T-cell (primary cell): ENCODE measurements around the gene SUPT3H. TPM values are rescaled to one million over a fixed set of nuclear protein-coding genes. Genes with fewer than 3 reads are reported as not detected.

Source experiments
- ATAC-seq, 4 experiments: fragments of 200-7000 bp in 3 of 4; fragments of 150-1000 bp in 1 of 4; cut with Tn5 transposase; replicated peaks in 1 of 4; 1 replicate in 3 of 4; 2 replicates in 1 of 4; pipeline ENCODE4 v1.10.0; 2021; ENCODE audit warnings: moderate library complexity in 3 of 4, mild to moderate bottlenecking in 2 of 4, moderate number of reproducible peaks in 1 of 4
- CTCF ChIA-PET, 2 donors: fragments of 300-600 bp; sonication (Branson Sonifier 250); formaldehyde crosslinking; loops; one replicate each; lab custom pipeline; 2022; ENCODE audit warnings: antibody characterized with exemption in 2 of 2; lab: Charles Lee
- POLR2A ChIA-PET, 2 donors: fragments of 300-600 bp; sonication (Branson Sonifier 250); formaldehyde crosslinking; loops; one replicate each; lab custom pipeline; 2022; ENCODE audit warnings: antibody characterized with exemption in 2 of 2; lab: Charles Lee
- DNase-seq, 35 experiments: peaks; one replicate each; pipeline versions ENCODE4 v3.0.0 to v3.0.0-alpha.2; 2013 to 2023
- H3K27ac ChIP-seq: one replicate; pipeline ENCODE4 v1.5.1; 2013; ENCODE audit warnings: low read length
- H3K27me3 ChIP-seq, 2 experiments: replicated peaks in 1 of 2; 1 replicate in 1 of 2; 2 replicates in 1 of 2; pipeline versions ENCODE4 v1.6.1 to v1.7.0; 2013; ENCODE audit warnings: low read length in 1 of 2, mixed read lengths in 1 of 2; ENCODE audit not compliant: control insufficient read depth in 2 of 2, insufficient read depth in 2 of 2; ENCODE audit errors: extremely low read depth in 1 of 2
- H3K36me3 ChIP-seq, 2 donors: 1 replicate in 1 of 2; 2 replicates in 1 of 2; pipeline versions ENCODE4 v1.6.1 to v1.7.0; 2013; ENCODE audit warnings: low read length in 1 of 2; ENCODE audit not compliant: control insufficient read depth in 2 of 2, insufficient read depth in 1 of 2; ENCODE audit errors: extremely low read depth in 1 of 2
- H3K4me1 ChIP-seq, 2 experiments: 1 replicate in 1 of 2; 2 replicates in 1 of 2; pipeline versions ENCODE4 v1.6.1 to v1.7.0; 2013; ENCODE audit warnings: low read length in 2 of 2, mixed read lengths in 1 of 2; ENCODE audit not compliant: insufficient read depth in 2 of 2, control insufficient read depth in 1 of 2; ENCODE audit errors: extremely low read depth in 1 of 2
- H3K4me3 ChIP-seq, 2 donors: 1 replicate in 1 of 2; 2 replicates in 1 of 2; pipeline versions ENCODE4 v1.5.1 to v1.7.0; 2013; ENCODE audit warnings: mild to moderate bottlenecking in 2 of 2, low read length in 1 of 2, moderate library complexity in 1 of 2; ENCODE audit not compliant: control insufficient read depth in 1 of 2; ENCODE audit errors: extremely low read depth in 1 of 2
- H3K9me3 ChIP-seq: 2 replicates; pipeline ENCODE4 v1.7.0; 2013
- H3K27ac Mint-ChIP-seq, 2 donors: one replicate each; pipeline ENCODE4 v1.8.0; 2020 to 2021; ENCODE audit warnings: mild to moderate bottlenecking in 2 of 2, mixed read lengths in 2 of 2
- H3K27me3 Mint-ChIP-seq, 2 donors: one replicate each; pipeline ENCODE4 v1.8.0; 2021 to 2022; ENCODE audit warnings: mixed read lengths in 2 of 2
- H3K36me3 Mint-ChIP-seq: one replicate; pipeline ENCODE4 v1.8.0; 2021; ENCODE audit warnings: mixed read lengths
- H3K4me1 Mint-ChIP-seq, 3 donors: one replicate each; pipeline ENCODE4 v1.8.0; 2020 to 2022; ENCODE audit warnings: mixed read lengths in 3 of 3, mild to moderate bottlenecking in 1 of 3
- H3K4me3 Mint-ChIP-seq, 3 donors: one replicate each; pipeline ENCODE4 v1.8.0; 2020 to 2022; ENCODE audit warnings: mild to moderate bottlenecking in 3 of 3, mixed read lengths in 3 of 3, moderate library complexity in 3 of 3
- H3K9me3 Mint-ChIP-seq, 3 donors: one replicate each; pipeline ENCODE4 v1.8.0; 2020 to 2022; ENCODE audit warnings: mixed read lengths in 3 of 3
- WGBS: methylation state at CpG from one replicate; pipeline ENCODE4 v1.1.5; 2013; ENCODE audit warnings: missing lambda C conversion rate; ENCODE audit not compliant: insufficient coverage; 5-methylcytosine and 5-hydroxymethylcytosine counted together
- total RNA-seq, 35 experiments: library from RNA in 6 of 35; stranded (reverse) in 6 of 35; fragments of 120-200 nt in 1 of 35; gene quantifications; one replicate each; pipeline versions ENCODE4 v1.2.1 to v1.2.4 and lab custom pipeline; 2013 to 2026

Gene SUPT3H
- total RNA-seq, 5 donors from 2014 or later (not counting 1 experiment from before 2014, with no cell fraction given), result 9.3 to 12.9 (median 10.7) TPM

DNA sequence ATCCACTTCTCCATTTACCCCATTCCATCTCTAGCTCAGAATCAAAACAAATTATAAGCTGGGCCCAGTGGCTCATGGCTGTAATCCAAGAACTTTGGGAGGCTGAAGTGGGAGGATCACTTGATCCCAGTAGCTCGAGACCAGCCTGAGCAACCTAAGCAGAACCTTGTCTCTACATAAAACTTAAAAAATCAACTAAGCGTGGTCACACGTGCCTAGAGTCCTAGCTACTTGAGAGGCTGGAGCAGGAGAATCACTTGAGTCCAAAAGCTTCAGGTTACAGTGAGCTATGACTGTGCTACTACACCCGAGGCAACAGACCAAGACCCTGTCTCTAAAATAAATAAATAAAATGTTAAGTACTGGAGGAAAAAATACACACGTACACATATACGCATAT lies 124.3 kb downstream of the SUPT3H start:
- no peak overlapping the region for H3K27ac Mint-ChIP-seq
- POLR2A ChIA-PET, result no interaction called here
- CTCF ChIA-PET, result no interaction called here

DNA sequence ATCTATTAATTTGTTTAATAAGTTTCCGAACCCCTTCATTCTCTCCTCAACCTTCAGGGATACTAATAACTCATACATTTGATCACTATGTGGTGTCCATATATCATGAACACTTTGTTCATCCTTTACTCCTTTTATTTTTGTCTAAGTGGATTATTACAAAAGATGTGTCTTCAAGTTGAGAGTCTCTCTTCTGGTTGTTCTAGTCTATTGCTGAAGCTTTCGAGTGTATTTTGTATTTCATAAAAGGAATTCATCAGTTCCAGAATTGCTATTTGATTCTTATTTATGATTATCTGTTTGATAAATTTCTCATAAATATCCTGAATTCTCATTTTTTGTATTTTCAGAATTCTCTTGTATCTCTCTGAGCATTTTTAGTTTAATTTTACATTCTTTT lies 146.1 kb downstream of the SUPT3H start:
- H3K27me3 ChIP-seq, result no peaks in the 10 kb centered on the region
- Mint-ChIP-seq H3K9me3 (peaks cover 3 to 22% (median 21%) of the 10 kb centered on the region in 3 donors), H3K27me3 (no peaks in the 10 kb centered on the region), H3K4me1 (peaks cover 0 to 1% (median 0%) of the 10 kb centered on the region in 3 donors), H3K4me3 (no peak overlapping the region), H3K36me3 (peaks cover 26% of the 10 kb centered on the region), H3K27ac (no peak overlapping the region)
- ChIA-PET CTCF (no interaction called here), POLR2A (no interaction called here)
- ATAC-seq (no peak), DNase-seq (no peak)
- peaks cover 5% of the 10 kb centered on the region for H3K9me3 ChIP-seq
- no CpG with 5 or more reads among the region's 2 CpGs for WGBS
- H3K4me1 ChIP-seq, result no peaks in the 10 kb centered on the region
- H3K27ac ChIP-seq, result no peak overlapping the region
- H3K36me3 ChIP-seq, result no peaks in the 10 kb centered on the region
- H3K4me3 ChIP-seq, result no peak overlapping the region

More for the DNA sequence above, 124.3 kb downstream of the SUPT3H start:
- Histone ChIP-seq H3K27me3 (no peaks in the 10 kb centered on the region), H3K36me3 (no peaks in the 10 kb centered on the region), H3K4me1 (no peaks in the 10 kb centered on the region), H3K27ac (no peak overlapping the region), H3K4me3 (no peak overlapping the region), H3K9me3 (no peaks in the 10 kb centered on the region)
- no CpG with 5 or more reads among the region's 6 CpGs for WGBS
- no peak overlapping the region for H3K4me3 Mint-ChIP-seq
- H3K27me3 Mint-ChIP-seq, result no peaks in the 10 kb centered on the region
- DNase-seq (no peak), ATAC-seq (no peak)
- H3K9me3 Mint-ChIP-seq, result no peaks in the 10 kb centered on the region
- no peaks in the 10 kb centered on the region for H3K36me3 Mint-ChIP-seq
- H3K4me1 Mint-ChIP-seq, result no peaks in the 10 kb centered on the region

DNA sequence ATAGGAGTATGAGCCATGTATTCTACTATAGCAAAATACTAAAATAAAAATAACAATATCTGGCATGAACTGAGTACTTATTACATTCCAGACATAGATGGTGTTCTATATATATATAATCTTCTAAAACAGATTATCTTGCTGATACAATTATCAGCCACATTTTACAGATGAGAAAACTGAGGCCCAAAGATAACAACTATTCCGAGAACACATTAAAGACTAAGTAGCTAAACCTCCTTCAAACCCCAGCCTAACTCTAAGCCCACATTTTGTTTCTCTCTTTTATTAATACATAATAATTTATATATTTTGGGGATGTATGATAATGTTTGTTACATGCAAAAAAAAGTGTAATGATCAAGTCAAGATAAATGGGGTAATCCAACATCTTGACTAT lies 148.3 kb downstream of the SUPT3H start:
- H3K36me3 Mint-ChIP-seq, result peaks cover 25% of the 10 kb centered on the region
- Histone ChIP-seq H3K4me3 (no peak overlapping the region), H3K9me3 (peaks cover 5% of the 10 kb centered on the region), H3K27me3 (no peaks in the 10 kb centered on the region), H3K27ac (no peak overlapping the region), H3K4me1 (no peaks in the 10 kb centered on the region), H3K36me3 (no peaks in the 10 kb centered on the region)
- ChIA-PET CTCF (no interaction called here), POLR2A (no interaction called here)
- H3K9me3 Mint-ChIP-seq, result peaks cover 3 to 22% (median 21%) of the 10 kb centered on the region in 3 donors
- no peak overlapping the region for H3K4me3 Mint-ChIP-seq
- DNase-seq, result no peak
- H3K4me1 Mint-ChIP-seq, result peaks cover 0 to 1% (median 0%) of the 10 kb centered on the region in 3 donors
- no peak overlapping the region for H3K27ac Mint-ChIP-seq
- H3K27me3 Mint-ChIP-seq, result no peaks in the 10 kb centered on the region
- no peak for ATAC-seq
- no CpG with 5 or more reads among the region's 1 CpG for WGBS

DNA sequence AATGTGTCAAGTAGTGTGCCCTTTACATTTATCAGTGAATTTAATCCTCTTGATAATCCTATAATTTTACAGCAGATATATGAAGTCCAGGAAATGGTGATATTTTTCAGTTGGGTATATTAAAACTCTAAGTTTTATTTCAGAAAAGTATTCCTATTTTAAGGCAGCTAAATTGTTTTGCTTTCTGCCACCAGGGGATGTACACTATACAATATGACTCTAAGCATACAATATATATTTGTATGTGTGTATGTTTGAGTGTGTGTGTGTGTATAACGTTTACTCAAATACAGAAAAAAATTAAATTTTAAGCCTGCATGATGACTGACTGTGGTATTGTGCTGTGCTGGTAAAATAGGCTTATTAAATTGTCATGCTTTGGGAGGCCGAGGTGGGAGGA lies 151.7 kb downstream of the SUPT3H start:
- DNase-seq, result no peak
- Mint-ChIP-seq H3K27me3 (no peaks in the 10 kb centered on the region), H3K27ac (no peak overlapping the region), H3K9me3 (peaks cover 0 to 6% (median 3%) of the 10 kb centered on the region in 3 donors), H3K4me1 (peaks cover 0 to 1% (median 0%) of the 10 kb centered on the region in 3 donors), H3K4me3 (no peak overlapping the region), H3K36me3 (peaks cover 2% of the 10 kb centered on the region)
- H3K4me3 ChIP-seq, result no peak overlapping the region
- no peaks in the 10 kb centered on the region for H3K36me3 ChIP-seq
- no peak overlapping the region for H3K27ac ChIP-seq
- CTCF ChIA-PET, result interaction anchor here in 1 of 2 donors (0.5 kb wide), 1 partner anchor 330 kb away, joined by 5 read pairs; no protein-coding TSS in a partner anchor
- H3K27me3 ChIP-seq, result no peaks in the 10 kb centered on the region
- POLR2A ChIA-PET, result no interaction called here
- H3K9me3 ChIP-seq, result peaks cover 2% of the 10 kb centered on the region
- no CpG with 5 or more reads among the region's 2 CpGs for WGBS
- no peak for ATAC-seq
- no peaks in the 10 kb centered on the region for H3K4me1 ChIP-seq

DNA sequence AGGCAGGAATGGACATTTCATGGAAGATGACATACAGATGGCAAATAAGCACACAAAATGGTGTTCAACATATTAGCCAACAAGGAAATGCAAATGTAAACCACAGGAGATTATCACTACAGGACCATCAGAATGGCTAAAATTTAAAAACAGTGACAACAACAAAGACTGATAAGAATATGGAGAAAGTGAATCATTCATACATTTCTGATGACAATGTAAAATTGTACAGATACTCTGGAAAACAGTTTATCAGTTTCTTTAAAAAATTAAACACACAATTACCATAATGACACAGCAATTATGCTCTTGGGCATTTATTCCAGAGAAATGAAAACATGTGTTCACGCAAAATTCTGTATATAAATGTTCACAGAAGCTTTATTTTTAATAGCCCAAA lies 155.4 kb downstream of the SUPT3H start:
- H3K27me3 Mint-ChIP-seq, result no peaks in the 10 kb centered on the region
- ATAC-seq, result no peak

DNA sequence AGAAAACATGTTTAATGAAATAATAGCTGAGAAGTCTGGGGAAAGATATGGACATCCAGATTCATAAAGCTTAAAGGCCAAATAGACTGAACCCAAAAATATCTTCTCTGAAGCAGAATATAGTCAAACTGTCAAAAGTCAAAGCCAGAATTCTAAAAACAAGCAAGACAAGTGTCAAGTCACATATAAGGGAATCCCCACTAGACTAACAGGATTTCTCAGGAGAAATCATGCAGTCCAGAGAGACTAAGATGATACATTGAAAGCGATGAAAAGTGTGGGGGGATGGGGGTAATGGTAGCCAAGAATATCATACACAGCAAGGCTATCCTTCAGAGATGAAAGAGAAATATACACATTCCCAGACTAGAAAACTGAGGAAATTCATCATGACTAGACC lies 162.0 kb downstream of the SUPT3H start:
- Histone ChIP-seq H3K36me3 (no peaks in the 10 kb centered on the region), H3K27ac (no peak overlapping the region), H3K27me3 (no peaks in the 10 kb centered on the region), H3K4me1 (no peaks in the 10 kb centered on the region), H3K4me3 (no peak overlapping the region), H3K9me3 (no peaks in the 10 kb centered on the region)
- ATAC-seq (no peak), DNase-seq (no peak)
- Mint-ChIP-seq H3K27me3 (no peaks in the 10 kb centered on the region), H3K4me3 (no peak overlapping the region), H3K9me3 (peaks cover 0 to 22% (median 11%) of the 10 kb centered on the region in 3 donors), H3K36me3 (peaks cover 8% of the 10 kb centered on the region), H3K27ac (no peak overlapping the region), H3K4me1 (peaks cover 4 to 12% (median 7%) of the 10 kb centered on the region in 3 donors)
- WGBS, result no CpG with 5 or more reads among the region's 1 CpG
- ChIA-PET POLR2A (no interaction called here), CTCF (interaction anchor here in 1 of 2 donors (0.8 kb wide), 1 partner anchor 817 kb away, joined by 3 read pairs; no protein-coding TSS in a partner anchor)

More for the DNA sequence above, 155.4 kb downstream of the SUPT3H start:
- CTCF ChIA-PET, result no interaction called here
- Mint-ChIP-seq H3K4me3 (no peak overlapping the region), H3K27ac (no peak overlapping the region), H3K4me1 (peaks cover 0 to 7% (median 3%) of the 10 kb centered on the region in 3 donors), H3K36me3 (no peaks in the 10 kb centered on the region), H3K9me3 (peaks cover 0 to 7% (median 0%) of the 10 kb centered on the region in 3 donors)
- Histone ChIP-seq H3K27ac (no peak overlapping the region), H3K27me3 (no peaks in the 10 kb centered on the region), H3K36me3 (no peaks in the 10 kb centered on the region), H3K4me1 (no peaks in the 10 kb centered on the region), H3K4me3 (no peak overlapping the region), H3K9me3 (no peaks in the 10 kb centered on the region)
- POLR2A ChIA-PET, result no interaction called here
- no CpG with 5 or more reads among the region's 1 CpG for WGBS
- no peak for DNase-seq
